Limb (tissue), 2 donors: ENCODE data around the gene CDC42BPB.

Experiments used
- DNase-seq, 2 donors: peaks; one replicate each; pipeline ENCODE4 v3.0.0-alpha.2; 2016; ENCODE audit errors: extremely low spot score in 2 of 2

CDC42BPB gene

DNA sequence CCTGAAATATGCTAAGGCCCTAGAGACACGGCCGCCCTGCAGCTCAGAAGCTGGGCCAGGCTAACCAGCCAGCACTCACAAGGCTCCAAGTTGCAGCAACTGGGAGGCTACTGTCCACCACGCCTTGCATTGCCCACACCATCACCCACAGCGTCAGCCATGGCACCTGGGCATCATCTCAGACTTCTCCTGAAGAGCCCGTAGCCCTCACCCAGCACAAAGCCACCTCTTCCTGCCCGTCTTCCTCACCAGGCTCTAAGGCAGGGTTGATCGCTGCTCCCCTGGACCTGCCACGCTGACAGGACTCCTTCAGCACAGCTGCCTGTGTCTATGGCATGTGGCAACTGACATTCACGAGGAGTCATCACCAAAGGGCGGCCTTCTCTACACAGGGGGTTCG lies 38.1 kb downstream of the CDC42BPB start:
- peak in 1 of 2 donors; percentile 6 for DNase-seq

DNA sequence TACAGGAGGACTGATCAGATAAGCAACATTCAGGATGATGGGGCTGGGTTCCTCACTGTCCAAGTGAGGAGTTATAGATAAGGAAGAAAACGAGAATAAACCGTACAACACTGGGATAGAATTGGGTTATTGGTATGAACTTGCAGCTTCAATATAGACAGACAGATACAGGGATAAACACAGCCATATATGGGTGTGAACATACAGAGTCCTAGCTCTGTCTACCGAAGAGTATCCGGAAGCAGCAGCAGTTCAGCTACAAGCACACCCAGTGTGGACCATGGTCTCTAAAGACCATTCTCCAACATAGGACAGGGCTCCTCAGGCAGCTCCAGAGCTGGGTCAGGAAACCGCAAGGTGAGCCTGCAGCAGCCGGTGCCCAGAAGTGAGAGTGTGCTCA lies 40.8 kb downstream of the CDC42BPB start:
- peak in 1 of 2 donors; percentile 0 for DNase-seq

DNA sequence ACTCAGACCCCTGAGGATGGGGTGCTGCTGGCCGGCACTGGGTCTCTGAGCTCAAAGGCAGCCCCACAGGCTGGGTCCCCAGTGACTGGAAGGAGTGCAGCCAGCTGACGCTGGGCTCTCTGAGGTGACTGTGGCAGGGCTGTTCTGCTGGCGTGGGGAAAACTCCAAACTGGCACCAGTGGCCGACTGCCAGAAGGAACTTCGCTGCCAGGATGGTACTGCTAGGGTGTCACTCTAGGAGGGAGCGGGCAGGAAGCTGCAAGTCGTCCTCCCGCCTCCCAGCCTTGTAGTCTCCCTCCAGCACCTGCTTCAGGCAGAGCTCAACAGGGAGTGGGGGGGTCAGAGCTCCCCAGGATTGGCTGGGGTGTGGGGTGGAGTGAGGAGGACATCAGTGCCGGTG lies 41.3 kb downstream of the CDC42BPB start:
- DNase-seq: peak in 1 of 2 donors; percentile 24

DNA sequence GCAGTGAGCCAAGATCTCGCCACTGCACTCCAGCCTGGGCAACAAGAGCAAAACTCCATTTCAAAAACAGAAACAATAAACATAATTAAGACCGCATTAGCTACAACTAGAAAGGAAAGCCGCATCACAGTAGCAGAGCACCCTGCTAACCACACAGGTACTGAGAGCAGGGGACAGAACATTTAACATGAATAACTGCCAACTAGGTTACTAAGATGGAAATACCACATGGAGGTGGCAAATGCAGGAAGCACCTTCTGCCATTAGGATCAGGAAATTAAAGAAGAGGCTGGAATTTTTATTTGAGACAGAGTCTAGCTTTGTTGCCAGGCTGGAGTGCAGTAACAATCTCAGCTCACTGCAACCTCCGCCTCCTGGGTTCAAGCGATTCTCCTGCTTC lies 41.9 kb downstream of the CDC42BPB start:
- DNase-seq: no peak

DNA sequence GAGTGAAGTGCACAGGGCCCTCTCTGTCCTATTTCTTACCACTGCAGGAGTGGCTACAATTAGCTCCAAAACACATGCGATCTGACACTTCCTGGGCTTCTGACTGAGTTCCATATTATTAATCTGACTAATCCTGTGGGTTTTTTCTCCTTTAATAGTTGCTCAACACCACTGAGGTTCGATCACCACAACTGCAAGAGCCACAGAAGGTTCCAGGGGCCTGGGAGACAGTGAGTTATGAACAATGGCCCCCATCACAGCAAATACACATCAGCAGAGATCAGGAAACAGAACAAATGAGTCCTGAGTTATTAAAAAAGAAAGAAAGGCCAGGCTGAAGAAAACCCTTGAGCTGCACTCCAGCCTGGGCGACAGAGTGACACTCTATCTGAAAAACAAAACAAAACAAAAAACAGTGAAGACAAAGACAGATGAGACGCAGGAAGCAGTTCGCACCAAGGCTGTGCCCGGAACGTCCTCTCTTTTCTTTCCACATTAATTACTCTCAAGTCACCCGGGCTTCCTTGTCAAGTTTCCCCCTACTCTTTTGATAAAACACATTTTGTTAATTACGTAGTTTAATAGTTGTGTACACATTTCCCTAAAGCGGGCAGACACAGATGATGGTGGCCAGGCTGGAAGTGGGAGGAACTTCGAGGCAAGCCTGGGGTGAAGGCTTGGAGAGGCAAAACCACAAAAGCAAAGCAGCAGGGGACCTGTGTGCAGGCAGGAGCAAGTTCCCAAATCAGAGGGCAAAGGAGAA lies 42.7 kb downstream of the CDC42BPB start:
- DNase-seq: no peak

DNA sequence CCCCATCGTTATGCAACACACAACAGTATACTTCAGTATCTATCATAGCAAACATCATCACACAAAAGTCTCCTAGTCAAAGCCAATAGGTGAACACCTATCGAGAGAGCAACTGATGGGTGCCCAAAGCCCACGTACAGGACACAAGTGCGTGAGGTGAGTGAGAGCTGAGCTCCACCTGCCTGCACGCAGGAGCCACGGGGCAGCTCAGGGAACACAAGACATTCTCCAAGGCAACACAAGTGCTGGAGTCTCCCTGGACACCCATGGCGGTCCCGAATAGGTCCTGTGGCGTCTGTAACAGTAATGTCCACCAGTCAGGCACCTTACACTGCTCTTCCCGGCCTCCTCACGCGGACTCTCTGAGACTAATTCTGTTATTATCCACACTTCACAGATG lies 44.3 kb downstream of the CDC42BPB start:
- DNase-seq: no peak

DNA sequence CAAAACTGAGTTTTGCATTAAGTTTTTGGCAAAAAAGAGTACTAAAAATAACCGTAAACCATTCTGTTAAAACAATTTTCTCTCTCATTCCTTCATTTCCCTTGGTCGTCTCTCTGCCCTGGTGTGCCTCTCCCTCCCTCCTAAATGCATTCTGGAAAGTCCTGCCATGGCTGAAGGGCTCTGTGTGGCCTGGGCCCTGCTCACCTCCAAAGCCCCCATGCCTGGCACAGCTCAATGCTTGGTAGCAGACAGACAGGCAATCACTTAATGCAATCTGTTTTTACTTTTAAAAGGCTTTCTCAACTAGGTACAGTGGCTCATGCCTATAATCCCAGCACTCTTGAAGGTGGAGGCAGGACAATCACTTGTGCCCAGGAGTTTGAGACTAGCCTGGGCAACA lies 47.8 kb downstream of the CDC42BPB start:
- no peak for DNase-seq

DNA sequence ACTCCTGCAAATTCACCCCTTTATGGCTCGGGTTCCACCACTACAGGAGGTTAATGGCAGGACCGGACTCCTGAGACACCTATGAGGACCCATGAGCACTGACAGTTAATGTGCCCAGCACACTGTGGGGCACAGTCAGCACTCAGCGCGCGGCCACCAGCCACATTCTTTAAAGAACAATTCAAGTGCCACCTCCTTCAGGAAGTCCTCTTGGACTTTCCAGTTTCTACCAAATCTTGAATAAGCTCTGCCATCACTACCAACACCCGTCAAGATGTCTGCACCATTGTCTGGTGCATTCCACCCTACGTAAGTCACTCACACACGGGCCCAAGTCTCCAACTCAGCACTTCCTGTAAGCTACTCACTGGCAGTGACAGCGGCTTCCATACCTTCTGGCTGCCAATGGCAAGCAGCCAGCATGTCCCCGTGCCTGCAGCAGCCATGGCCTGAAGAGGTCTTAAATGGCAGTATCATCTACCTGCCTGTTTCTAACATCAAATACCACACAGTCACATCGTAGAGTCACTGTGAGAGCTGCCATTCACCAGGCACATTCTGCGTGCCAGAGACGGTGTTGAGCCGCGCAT lies 48.5 kb downstream of the CDC42BPB start:
- no peak for DNase-seq

DNA sequence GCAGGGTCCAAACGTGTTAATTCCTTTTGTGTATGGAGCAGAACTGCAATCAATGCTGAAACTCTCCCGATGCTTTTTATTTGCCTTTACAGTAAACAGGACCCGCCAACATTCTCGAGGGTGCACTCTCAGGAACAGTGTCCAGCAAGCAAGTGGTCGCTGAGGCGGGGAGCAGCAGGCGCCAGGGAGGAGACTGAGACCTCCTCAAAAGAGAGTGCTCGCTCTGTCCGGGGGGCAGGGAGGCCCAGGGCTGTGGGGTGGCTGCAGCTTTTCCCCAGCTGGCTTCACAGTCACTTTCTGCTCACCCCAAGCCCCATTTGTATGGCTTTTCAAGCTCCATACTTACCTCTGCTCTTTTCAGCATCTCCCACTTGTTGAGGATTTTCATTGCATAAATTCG lies 49.2 kb downstream of the CDC42BPB start:
- no peak for DNase-seq

DNA sequence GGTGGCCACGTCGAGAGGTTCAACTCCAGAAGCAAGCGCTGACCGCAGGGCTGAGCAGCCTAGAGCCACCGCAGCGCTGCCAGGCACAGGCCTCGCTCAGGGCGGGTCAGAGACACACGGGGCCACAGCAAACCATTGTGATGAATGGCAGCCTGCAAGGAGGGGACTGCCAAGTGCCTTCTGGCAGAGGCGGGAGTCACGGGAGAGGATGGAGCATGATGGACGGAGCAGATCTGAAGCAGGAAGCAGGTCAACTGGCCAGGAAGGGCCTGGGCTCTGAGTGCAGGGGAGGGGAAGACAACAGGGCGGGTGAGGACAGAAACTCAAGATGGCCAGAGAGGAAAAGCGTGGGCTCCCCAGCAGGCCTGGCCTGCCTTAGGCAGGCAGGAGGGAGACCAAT lies 49.8 kb downstream of the CDC42BPB start:
- no peak for DNase-seq

DNA sequence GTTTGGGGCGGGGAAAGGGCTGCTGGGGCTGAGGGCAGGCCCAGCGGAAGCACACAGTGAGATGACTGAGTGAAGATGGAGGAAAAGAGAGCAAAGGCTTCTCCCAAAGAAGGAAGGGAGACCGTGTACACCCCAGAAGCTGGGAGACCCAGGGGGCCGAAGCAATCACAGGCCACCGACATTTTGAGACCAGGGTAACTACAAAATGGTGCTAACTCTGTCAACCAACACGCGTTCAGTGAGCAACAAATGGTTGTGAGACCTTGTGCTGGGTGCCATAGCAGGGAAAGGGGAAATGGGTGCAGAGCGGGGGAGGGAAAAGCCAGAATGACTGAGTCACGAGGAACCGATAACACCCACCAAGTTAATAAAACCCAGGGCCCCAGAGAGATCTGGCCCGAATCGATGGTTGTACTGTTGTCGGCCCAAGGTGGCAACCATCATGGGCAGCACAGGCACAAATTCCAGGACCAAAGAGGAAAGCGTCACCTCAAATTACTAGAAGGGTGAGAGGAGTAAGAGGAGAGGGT lies 50.3 kb downstream of the CDC42BPB start:
- DNase-seq: no peak

DNA sequence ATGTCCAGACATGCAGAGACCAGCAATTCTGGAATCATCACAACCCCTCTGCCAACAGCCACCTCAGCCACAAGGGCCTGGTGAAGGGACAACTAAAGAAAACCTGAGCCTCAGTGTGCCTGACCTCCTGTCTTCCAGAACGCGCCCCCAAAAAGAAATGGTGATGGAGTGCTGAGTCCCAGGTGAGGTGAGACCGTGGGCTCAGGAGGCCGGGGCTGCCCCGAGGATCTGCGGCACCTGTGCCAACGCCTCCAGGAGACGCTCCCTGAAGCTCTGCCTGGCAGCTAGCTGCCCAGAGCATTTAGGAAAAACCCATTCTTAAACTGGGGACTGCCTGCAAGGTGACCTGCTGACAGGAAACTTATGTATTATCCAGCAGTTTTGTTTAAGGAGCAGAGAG lies 51.2 kb downstream of the CDC42BPB start:
- DNase-seq: no peak

DNA sequence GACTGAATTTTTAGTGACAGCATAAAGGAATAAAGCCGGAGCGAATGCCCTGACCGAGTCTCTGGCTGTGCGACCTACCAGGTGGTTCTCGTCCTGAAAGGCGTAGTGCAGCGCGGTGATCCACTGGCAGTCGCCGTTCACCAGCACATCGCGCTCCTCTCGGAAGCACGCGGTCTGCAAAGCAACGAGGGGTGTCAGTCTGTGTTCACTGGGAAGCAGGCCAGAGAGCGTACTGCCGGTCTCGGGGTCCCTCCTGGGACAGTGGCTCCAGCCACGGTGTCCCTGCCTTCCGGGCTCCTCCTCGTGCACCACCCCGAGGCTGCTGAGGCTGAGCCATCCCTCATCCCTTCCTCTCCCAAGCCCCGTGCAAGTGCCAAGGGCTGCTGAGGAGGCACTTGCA lies 53.5 kb downstream of the CDC42BPB start:
- no peak for DNase-seq

DNA sequence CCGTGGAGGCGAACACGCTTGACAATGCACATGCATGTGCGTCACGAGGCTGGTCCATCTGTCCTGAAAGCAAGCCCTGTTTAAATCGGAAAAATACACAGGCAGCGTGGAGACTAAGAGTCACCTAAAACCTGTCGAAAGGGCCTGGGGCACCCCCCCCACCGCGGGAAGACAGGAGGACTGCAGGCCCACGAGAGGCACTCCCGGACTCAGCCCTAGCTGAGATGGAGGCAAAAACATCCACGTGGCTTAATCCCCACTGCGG lies 54.1 kb downstream of the CDC42BPB start:
- DNase-seq: no peak

DNA sequence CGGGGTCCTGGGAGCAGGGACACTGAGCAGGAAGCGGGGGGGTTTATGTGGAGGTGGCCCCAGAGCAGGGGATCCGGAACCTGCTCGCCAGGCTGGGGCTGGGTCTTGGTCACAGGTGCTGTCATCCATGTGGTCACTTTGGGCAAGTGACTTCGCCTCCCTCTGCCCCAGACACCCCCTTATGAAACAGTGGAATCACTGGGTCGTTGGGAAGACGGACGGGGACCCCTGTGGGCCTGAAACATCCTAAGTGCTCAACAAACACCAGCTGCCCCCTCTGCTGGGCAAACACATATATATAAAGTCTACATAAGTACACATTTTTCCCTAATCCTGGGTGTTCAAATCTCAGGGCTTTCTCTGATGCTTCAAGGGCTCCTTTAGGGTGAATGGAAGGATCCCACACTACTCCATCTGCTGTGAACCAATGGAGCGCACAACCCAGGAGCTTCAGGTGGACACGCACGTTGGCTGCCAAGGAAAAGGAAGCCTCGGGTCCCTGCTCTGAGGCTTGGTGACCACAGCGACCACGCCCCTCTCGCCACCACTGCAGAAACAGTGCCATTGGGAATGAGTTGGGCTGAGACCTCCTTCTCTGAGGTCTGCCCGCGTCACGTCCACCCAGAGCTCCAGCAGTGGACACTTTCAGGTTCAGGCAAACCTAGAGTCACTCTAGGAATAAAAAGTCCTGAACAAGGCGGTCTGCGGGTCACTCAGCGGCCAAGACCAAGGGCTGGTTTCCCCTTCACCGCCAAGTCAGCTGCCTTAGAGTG lies 54.6 kb downstream of the CDC42BPB start:
- no peak for DNase-seq

DNA sequence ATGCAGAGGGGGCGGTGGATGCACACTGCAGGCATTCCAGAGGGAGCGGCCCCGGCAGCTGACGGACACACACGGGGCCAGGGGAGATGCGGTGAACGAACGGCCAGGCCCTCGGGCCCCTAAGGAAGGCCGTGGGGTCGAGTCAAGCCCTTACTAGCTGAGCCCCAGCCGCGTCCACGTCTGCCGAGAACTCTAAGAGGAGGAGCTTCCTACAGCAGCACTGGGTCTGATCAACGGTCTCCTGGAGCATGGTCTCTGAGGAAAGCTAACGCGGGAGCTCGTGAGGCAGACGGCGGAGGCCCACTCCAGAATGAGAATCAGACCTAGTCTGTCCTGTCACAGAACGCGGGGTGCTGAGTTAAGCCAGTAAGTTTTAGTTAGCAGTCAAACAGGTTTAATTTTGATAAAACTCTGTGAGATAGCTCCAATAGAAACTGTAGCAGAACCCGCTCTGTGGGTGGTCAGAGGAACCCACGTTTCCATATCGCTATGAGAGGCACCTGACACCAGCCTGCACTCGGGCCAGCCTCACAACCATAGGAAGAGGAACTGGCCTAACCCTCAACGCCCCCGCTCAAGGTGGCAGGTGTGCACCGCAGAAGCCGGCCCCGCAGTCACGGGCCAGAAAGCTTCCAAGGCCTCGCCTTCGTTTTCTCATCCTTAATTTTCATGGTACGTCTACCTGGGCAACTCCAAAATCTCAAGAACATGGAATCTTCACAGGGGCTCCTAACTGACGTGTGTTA lies 55.5 kb downstream of the CDC42BPB start:
- no peak for DNase-seq

DNA sequence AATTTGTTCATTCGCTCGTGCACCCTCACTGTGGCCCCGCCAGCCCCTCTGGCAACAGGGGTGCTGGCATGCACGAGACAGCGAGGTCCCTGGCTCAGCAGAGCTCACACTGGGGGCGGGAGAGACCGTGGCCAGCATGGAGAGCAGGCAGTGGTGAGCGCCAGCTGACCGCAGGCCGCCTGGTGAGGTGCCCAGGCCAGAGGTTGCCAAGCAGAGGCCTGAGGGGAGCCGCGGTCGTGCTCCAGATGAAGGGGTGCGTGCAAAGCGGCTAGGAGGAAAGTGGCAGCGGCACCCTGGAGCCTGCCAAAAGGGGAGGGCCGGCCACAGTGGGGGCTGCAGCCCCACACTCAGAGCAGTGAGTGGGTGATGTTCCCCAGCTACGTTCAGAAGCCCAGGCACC lies 56.1 kb downstream of the CDC42BPB start:
- DNase-seq: no peak

DNA sequence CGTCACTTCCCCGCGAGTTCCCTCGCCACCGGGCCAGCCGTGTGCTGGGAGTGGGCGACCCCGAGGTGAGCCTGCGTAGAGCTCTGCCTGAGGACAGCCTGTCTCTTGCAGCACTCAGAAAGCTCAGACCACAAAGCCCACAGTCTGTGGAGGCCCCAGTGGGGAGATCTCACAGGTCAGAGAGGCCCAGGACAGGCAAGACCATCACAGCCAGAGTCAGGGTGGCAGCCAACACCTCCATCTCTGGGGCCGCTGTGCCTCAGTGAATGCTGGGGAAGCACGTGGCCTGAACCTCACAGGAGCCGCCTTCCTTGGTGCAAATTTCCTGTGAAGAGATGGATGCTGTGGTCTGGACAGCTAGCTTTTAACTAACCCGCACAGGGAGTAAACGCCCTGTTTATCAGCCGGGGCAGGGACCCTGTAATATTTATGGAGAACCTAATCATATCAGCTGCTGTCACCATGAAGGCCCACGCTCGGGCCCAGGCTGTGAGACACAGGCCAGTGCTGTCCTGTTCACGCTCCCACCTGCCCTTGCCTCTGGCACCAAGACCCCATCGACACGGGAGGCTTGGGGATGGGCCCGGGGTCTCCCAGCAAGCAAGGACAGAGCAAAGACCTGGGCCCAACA lies 56.9 kb downstream of the CDC42BPB start:
- no peak for DNase-seq

DNA sequence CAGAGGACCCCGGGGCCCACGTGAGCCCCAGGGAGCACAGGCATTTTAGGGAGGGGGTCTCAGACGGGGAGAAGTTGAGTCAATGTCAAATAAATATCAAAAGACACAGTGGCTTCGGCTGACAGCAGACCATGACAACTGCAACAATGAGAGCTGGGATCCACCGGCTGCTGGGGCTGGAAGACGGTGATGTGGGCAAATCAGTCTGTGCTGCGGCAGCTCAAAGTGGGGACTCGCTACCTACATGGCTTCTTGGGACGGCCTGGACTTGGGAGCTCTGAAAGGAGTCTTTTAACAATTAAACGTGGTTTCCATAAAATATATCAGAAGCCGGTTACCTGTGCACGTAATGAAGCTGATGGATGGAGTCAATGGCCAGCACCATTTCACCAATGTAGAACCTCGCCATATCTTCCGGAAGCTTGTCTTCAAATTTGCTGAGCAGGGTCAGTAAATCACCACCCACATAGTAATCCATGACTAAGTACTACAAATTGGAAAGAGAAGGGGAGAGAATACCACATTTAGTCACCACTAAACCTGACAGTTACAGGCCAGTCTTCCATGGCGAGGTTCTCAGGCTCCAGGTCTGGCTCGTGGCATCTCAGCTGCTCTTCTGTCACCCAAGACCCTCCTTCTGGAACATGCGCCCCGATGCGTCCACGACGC lies 58.0 kb downstream of the CDC42BPB start:
- DNase-seq: no peak

DNA sequence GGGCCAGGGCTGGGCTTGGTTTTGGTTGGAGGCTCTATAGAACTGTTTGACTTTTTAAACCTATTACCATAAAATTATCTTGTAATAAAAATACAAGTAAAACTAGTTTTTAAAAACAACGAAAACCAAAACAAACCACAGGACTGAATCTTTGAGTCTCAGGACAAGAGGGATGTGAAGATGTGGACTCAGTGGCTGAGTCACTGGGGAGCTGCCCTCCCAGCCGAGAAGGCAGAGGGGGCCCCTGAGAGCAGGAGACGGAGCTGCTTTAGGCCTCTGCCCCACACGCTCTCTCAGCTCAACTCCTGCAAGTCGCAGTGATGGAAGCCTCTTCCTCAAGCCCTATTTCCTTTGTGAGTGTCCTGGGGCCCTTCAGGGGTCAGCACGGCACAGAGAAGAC lies 59.0 kb downstream of the CDC42BPB start:
- DNase-seq: no peak

DNA sequence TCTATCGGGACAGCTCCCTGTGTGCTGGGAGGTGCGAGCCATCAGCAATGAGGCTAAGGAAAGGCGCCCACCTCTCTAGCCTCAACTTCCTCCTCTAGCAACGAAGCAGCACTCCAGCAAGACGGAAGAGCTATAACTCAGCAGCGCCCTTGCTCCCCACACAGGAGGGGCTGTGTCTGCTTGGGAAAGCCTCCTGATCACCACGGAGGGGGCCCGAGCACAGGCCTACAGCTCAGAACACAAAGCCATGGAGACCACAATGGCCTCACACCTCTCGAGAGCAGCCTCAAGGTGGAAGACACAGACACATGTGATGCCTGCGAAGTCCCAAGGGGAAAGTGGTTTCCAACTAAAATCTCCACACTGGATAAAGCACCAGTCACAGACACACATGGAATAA lies 60.4 kb downstream of the CDC42BPB start:
- no peak for DNase-seq
